D721Med (cell line): ENCODE results near the gene PLEKHM2.
"Not testable (repeated sequence)": the region's sequence is repeated elsewhere in the genome, so short reads cannot be mapped to it uniquely, and the experiment has no call there.

ENCODE experiments used
- DNase-seq: peaks from one replicate; pipeline ENCODE4 v3.0.0; 2011; ENCODE audit warnings: low spot score; ENCODE audit not compliant: insufficient read length
- FAIRE-seq: peaks from 2 replicates; lab custom pipeline; 2011; peaks lifted over from hg19 to GRCh38; lab: Jason Lieb, UNC
- TF ChIP-seq, protein P1 (sequence below): IDR thresholded peaks from 2 replicates; pipeline ENCODE4 v1.5.1; 2012; ENCODE audit warnings: mild to moderate bottlenecking, control low read depth; ENCODE audit not compliant: insufficient read depth; ENCODE audit errors: missing control alignments

The PLEKHM2 gene

GRCh38 chr1:15692121-15692682 lies 8.1 kb downstream of the PLEKHM2 start:
- FAIRE-seq = no peak
- TF ChIP-seq, protein P1, sequence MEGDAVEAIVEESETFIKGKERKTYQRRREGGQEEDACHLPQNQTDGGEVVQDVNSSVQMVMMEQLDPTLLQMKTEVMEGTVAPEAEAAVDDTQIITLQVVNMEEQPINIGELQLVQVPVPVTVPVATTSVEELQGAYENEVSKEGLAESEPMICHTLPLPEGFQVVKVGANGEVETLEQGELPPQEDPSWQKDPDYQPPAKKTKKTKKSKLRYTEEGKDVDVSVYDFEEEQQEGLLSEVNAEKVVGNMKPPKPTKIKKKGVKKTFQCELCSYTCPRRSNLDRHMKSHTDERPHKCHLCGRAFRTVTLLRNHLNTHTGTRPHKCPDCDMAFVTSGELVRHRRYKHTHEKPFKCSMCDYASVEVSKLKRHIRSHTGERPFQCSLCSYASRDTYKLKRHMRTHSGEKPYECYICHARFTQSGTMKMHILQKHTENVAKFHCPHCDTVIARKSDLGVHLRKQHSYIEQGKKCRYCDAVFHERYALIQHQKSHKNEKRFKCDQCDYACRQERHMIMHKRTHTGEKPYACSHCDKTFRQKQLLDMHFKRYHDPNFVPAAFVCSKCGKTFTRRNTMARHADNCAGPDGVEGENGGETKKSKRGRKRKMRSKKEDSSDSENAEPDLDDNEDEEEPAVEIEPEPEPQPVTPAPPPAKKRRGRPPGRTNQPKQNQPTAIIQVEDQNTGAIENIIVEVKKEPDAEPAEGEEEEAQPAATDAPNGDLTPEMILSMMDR = no peak
- DNase-seq = no peak

GRCh38 chr1:15693371-15693770 lies 9.3 kb downstream of the PLEKHM2 start:
- TF ChIP-seq, protein P1 = no peak
- DNase-seq (no peak), FAIRE-seq (no peak)

DNA sequence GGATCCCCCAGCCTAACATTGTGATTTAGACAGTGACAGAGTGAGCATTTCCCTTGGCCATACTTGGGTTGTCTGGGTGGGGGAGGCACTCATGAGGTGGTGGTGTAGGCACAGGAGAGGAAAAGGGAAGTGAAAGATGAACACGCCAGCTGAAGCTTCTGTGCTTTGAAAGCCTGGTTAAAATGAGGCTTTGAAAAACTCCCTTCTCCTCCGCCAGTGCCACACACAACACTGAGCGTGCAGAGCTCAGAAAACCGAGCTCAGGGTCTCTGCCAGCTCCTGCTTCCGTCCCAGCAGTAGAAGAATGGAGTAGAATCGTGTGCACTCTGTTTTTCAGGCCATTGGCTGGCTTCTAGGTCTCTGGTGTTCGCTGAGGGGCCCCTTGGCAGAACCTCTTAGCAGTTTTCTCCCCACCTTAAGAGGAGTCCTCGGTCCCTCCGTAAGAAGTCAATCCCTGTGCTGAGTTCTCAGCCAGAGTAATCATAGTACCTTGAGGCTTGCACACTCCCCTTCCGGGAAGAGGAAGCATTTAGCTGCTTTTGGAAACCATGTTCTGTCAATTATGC lies 12.9 kb downstream of the PLEKHM2 start:
- DNase-seq (no peak), FAIRE-seq (no peak)
- TF ChIP-seq, protein P1 = no peak

DNA sequence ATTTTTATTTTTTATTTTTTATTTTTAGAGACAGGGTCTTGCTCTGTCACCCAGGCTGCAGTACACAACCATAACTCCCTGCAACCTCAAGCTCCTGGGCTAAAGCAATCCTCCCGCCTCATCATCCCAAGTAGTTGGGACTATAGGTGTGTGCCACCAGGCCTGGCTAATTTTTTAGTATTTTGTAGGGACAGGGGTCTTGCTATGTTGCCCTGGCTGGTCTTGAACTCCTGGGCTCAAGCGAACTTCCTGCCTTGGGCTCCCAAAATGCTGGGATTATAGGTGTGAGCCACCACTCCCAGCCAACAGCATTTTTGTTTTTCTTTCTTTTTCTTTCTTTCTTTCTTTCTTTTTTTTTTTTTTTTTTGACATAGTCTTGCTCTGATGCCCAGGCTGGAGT lies 14.1 kb downstream of the PLEKHM2 start:
- FAIRE-seq (no peak), DNase-seq (no peak)
- TF ChIP-seq, protein P1 = no peak

DNA sequence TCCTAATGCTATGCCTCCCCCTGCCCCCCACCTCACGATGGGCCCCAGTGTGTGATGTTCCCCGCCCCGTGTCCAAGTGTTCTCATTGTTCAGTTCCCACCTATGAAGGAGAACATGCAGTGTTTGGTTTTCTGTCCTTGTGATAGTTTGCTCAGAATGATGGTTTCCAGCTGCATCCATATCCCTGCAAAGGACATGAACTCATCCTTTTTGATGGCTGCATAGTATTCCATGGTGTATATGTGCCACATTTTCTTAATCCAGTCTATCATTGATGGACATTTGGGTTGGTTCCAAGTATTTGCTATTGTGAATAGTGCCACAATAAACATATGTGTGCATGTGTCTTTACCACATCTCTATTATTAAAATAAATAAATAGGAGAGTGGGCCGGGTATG lies 15.2 kb downstream of the PLEKHM2 start:
- not testable (repeated sequence) for FAIRE-seq, DNase-seq

DNA sequence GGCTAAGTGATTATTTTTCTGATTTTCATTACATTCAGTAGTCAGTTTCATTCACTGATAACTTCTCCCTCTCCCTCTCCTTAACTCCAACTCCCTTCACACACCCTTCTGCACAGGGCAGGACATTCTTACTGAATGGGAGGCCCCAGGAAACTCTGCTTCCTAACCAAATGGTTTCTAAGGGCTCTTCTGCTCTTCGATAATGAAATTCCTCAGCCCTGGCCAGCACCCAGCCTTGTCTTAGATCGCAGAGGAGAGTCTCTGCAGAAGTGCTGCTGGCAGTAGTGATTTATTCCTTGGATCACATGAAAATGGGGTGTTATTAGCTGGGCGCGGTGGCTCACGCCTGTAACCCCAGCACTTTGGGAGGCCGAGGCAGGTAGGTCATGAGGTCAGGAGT lies 16.4 kb downstream of the PLEKHM2 start:
- FAIRE-seq (no peak), DNase-seq (no peak)
- TF ChIP-seq, protein P1 = no peak

DNA sequence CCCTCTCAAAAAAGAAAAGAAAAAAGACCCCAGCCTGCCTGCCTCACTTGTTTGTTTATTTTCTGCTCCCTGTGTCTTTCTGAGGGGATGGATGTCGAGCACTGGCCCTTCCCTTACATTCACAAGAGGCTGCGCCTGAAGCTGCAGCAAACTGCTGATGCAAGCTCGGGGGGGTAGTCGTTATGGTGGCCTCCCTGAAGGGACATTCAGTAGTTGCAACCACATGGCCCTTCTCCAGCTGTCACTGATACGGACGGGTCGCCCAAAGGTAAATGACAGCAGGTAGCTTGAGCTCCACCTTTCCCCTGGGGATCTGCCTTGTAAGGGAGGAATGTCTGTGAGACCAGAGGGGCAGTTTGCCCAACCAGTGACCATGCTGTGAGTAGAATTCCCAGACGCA lies 17.7 kb downstream of the PLEKHM2 start:
- TF ChIP-seq, protein P1 = no peak
- no peak for FAIRE-seq
- no peak for DNase-seq
